ENCODE measurements around the gene METTL3. TPM values are rescaled to one million over a fixed set of nuclear protein-coding genes. Genes with fewer than 3 reads are reported as not detected.
A peak's percentile ranks its signal among the peaks of the same experiment; 100 is the strongest.

Gene METTL3
- total RNA-seq, 1 experiment from 2014 or later: 42.2 TPM

- Mint-ChIP-seq H3K4me1 (ENCODE audit: low read depth, unreplicated experiment) (peaks cover 21% of the 10 kb centered on the region), H3K36me3 (ENCODE audit: insufficient read depth, unreplicated experiment) (no peaks in the 10 kb centered on the region), H3K27me3 (ENCODE audit: unreplicated experiment) (peaks cover 35% of the 10 kb centered on the region), H3K27ac (ENCODE audit: unreplicated experiment) (no peak overlapping the region), H3K4me3 (ENCODE audit: low read depth, unreplicated experiment) (no peak overlapping the region), H3K9me3 (ENCODE audit: low read depth, unreplicated experiment) (no peaks in the 10 kb centered on the region)
- CTCF ChIA-PET: no interaction called here
- TF ChIP-seq, protein P1, sequence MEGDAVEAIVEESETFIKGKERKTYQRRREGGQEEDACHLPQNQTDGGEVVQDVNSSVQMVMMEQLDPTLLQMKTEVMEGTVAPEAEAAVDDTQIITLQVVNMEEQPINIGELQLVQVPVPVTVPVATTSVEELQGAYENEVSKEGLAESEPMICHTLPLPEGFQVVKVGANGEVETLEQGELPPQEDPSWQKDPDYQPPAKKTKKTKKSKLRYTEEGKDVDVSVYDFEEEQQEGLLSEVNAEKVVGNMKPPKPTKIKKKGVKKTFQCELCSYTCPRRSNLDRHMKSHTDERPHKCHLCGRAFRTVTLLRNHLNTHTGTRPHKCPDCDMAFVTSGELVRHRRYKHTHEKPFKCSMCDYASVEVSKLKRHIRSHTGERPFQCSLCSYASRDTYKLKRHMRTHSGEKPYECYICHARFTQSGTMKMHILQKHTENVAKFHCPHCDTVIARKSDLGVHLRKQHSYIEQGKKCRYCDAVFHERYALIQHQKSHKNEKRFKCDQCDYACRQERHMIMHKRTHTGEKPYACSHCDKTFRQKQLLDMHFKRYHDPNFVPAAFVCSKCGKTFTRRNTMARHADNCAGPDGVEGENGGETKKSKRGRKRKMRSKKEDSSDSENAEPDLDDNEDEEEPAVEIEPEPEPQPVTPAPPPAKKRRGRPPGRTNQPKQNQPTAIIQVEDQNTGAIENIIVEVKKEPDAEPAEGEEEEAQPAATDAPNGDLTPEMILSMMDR (IDR thresholded peaks at IDR 0.05; ENCODE audit: unreplicated experiment): no peak
- DNase-seq: no peak
- no TSS peak for BruUV-seq (replicated peaks)
- intact Hi-C loops (cut with micrococcal nuclease; ENCODE audit: unreplicated experiment): no loop called here
Observed at GRCh38 chr14:21541413-21542074, 30.4 kb upstream of the METTL3 start.

DNA sequence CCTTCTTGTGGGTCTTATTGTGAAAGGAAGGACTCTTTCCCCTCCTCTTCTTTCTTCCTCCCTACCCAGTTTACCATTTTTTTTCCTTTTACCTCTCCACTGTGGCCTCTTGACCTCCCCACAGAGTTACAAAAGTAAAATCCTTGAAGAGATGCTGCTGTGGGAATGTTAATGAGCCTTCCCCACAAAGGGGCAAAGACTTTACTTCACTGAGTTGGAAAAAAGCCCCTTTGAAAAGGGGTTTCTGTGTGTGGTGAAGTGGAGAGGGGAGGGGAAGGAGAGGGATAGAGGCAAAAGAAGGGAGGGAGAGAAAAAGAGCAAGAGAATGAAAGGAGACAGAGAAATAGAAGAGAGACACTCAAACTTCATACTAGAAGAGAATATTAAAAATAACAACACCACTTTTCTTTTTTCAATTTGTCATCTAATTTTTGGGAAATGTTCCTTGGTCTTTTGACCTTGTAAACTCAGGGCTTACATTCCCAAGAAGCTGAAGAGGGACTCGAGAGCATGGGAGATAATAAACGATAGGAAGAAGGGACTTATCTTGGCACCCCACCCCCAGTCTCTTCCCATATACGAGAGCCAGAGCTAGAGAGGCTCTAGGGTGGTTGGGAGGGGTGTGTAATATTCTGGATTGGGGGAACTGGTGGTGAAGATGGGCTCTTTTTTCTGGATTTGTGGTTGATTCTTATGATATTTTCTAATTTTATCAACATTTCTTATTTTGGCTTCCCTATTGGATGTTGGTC, 28.2 kb upstream of the METTL3 start:
- H3K9me3 Mint-ChIP-seq (ENCODE audit: low read depth, unreplicated experiment): no peaks in the 10 kb centered on the region
- CTCF ChIA-PET: no interaction called here
- peaks cover 57% of the 10 kb centered on the region for H3K27me3 Mint-ChIP-seq (ENCODE audit: unreplicated experiment)
- TF ChIP-seq, protein P1 (IDR thresholded peaks at IDR 0.05; ENCODE audit: unreplicated experiment): no peak
- peaks cover 26% of the 10 kb centered on the region for H3K4me1 Mint-ChIP-seq (ENCODE audit: low read depth, unreplicated experiment)
- no peaks in the 10 kb centered on the region for H3K36me3 Mint-ChIP-seq (ENCODE audit: insufficient read depth, unreplicated experiment)
- intact Hi-C loops (cut with micrococcal nuclease; ENCODE audit: unreplicated experiment): no loop called here
- H3K27ac Mint-ChIP-seq (ENCODE audit: unreplicated experiment): no peak overlapping the region
- H3K4me3 Mint-ChIP-seq (ENCODE audit: low read depth, unreplicated experiment): no peak overlapping the region
- DNase-seq: no peak
- no TSS peak for BruUV-seq (replicated peaks)

DNA sequence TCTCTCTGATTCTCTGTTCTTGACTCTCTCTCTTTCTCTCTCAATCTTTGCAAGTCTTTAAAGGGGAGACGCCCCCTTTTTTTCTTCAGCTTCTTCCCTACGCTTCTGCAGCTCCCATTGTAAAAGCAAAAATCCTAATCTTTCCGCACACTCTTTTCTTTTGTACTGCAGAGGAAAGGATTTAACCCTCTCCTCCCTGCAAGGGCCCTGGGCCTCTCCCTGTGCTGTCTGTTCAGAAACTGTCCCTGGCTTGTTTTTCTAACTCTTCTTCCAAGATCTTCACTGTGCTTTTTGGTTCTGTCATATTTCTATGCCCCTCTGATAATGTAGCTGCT, 25.9 kb upstream of the METTL3 start:
- Mint-ChIP-seq H3K27ac (ENCODE audit: unreplicated experiment) (no peak overlapping the region), H3K9me3 (ENCODE audit: low read depth, unreplicated experiment) (no peaks in the 10 kb centered on the region), H3K36me3 (ENCODE audit: insufficient read depth, unreplicated experiment) (no peaks in the 10 kb centered on the region), H3K27me3 (ENCODE audit: unreplicated experiment) (peaks cover 75% of the 10 kb centered on the region), H3K4me3 (ENCODE audit: low read depth, unreplicated experiment) (peak overlapping the region; percentile 12), H3K4me1 (ENCODE audit: low read depth, unreplicated experiment) (peaks cover 14% of the 10 kb centered on the region)
- intact Hi-C loops (cut with micrococcal nuclease; ENCODE audit: unreplicated experiment): no loop called here
- CTCF ChIA-PET: no interaction called here
- TF ChIP-seq, protein P1 (IDR thresholded peaks at IDR 0.05; ENCODE audit: unreplicated experiment): no peak
- no peak for DNase-seq
- no TSS peak for BruUV-seq (replicated peaks)

GRCh38 chr14:21536418-21537089, 25.4 kb upstream of the METTL3 start:
- Mint-ChIP-seq H3K9me3 (ENCODE audit: low read depth, unreplicated experiment) (no peaks in the 10 kb centered on the region), H3K36me3 (ENCODE audit: insufficient read depth, unreplicated experiment) (no peaks in the 10 kb centered on the region), H3K4me1 (ENCODE audit: low read depth, unreplicated experiment) (peaks cover 14% of the 10 kb centered on the region), H3K27ac (ENCODE audit: unreplicated experiment) (no peak overlapping the region), H3K4me3 (ENCODE audit: low read depth, unreplicated experiment) (peak overlapping the region; percentile 12), H3K27me3 (ENCODE audit: unreplicated experiment) (peaks cover 75% of the 10 kb centered on the region)
- no peak for DNase-seq
- intact Hi-C loops (cut with micrococcal nuclease; ENCODE audit: unreplicated experiment): no loop called here
- no TSS peak for BruUV-seq (replicated peaks)
- TF ChIP-seq, protein P1 (IDR thresholded peaks at IDR 0.05; ENCODE audit: unreplicated experiment): no peak
- CTCF ChIA-PET: interaction anchor here (1.0 kb wide), 1 partner anchor 9 kb away, joined by 3 read pairs; no protein-coding TSS in a partner anchor

Data from Calu3 (cell line).